NB4 (cell line): ENCODE results near the gene TAT.

ENCODE experiments used
- MYC ChIP-seq: IDR thresholded peaks from 2 replicates; pipeline ENCODE4 v1.6.1; 2011; ENCODE audit warnings: low read depth, low read length
- POLR2A ChIP-seq: IDR thresholded peaks from 2 replicates; pipeline ENCODE4 v1.6.1; 2011; ENCODE audit warnings: mild to moderate bottlenecking; ENCODE audit not compliant: insufficient read length; ENCODE audit errors: extremely low read depth
- TF ChIP-seq, protein P1 (sequence below): IDR thresholded peaks from one replicate; pipeline ENCODE4 v1.5.1; 2012; ENCODE audit warnings: low read depth, low read length
- TF ChIP-seq, protein P2 (sequence below): IDR thresholded peaks from 2 replicates; pipeline ENCODE4 v1.6.1; 2011; ENCODE audit warnings: low read depth, low read length

GRCh38 chr16:71557299-71557698 is 19.6 kb downstream of the TAT start:
- TF ChIP-seq, protein P1, sequence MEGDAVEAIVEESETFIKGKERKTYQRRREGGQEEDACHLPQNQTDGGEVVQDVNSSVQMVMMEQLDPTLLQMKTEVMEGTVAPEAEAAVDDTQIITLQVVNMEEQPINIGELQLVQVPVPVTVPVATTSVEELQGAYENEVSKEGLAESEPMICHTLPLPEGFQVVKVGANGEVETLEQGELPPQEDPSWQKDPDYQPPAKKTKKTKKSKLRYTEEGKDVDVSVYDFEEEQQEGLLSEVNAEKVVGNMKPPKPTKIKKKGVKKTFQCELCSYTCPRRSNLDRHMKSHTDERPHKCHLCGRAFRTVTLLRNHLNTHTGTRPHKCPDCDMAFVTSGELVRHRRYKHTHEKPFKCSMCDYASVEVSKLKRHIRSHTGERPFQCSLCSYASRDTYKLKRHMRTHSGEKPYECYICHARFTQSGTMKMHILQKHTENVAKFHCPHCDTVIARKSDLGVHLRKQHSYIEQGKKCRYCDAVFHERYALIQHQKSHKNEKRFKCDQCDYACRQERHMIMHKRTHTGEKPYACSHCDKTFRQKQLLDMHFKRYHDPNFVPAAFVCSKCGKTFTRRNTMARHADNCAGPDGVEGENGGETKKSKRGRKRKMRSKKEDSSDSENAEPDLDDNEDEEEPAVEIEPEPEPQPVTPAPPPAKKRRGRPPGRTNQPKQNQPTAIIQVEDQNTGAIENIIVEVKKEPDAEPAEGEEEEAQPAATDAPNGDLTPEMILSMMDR, result no peak
- TF ChIP-seq POLR2A, result no peak
- TF ChIP-seq, protein P2, sequence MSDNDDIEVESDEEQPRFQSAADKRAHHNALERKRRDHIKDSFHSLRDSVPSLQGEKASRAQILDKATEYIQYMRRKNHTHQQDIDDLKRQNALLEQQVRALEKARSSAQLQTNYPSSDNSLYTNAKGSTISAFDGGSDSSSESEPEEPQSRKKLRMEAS, result no peak
- TF ChIP-seq MYC, result no peak
